GM12874 (cell line): ENCODE results near the gene NFE2L3.

Source experiments
- CTCF ChIP-seq: IDR thresholded peaks from 2 replicates; pipeline ENCODE4 v1.5.1; 2011; ENCODE audit warnings: low read depth, mild to moderate bottlenecking, control low read depth, low read length, moderate library complexity; ENCODE audit not compliant: insufficient read depth

The NFE2L3 gene

GRCh38 chr7:26151096-26151495 lies 902 bp upstream of the NFE2L3 start:
- no peak for TF ChIP-seq CTCF

GRCh38 chr7:26151650-26151952 lies 397 bp upstream of the NFE2L3 start:
- TF ChIP-seq CTCF = no peak

GRCh38 chr7:26153241-26153822 lies 1.3 kb downstream of the NFE2L3 start:
- 0 out of 2 replicates have a peak, but pooled peaks have one; percentile 1 for TF ChIP-seq CTCF

GRCh38 chr7:26153823-26154783 lies 2.1 kb downstream of the NFE2L3 start:
- no peak for TF ChIP-seq CTCF

GRCh38 chr7:26155531-26156375 lies 3.8 kb downstream of the NFE2L3 start:
- TF ChIP-seq CTCF = no peak

- TF ChIP-seq CTCF = no peak
These were observed 4.7 kb downstream of the NFE2L3 start for GRCh38 chr7:26156451-26157420.
